Mesothelial cell of epicardium (in vitro differentiated cells): ENCODE measurements around the gene CYB5B. TPM values are rescaled to one million over a fixed set of nuclear protein-coding genes. Genes with fewer than 3 reads are reported as not detected.

Source experiments
- DNase-seq, 2 experiments: peaks; one replicate each; pipeline ENCODE4 v3.0.0; 2021; ENCODE audit warnings: low spot score in 2 of 2; ENCODE audit not compliant: unreplicated experiment in 2 of 2
- H3K27ac Mint-ChIP-seq: 2 replicates; pipeline ENCODE4 v1.8.0; 2021; ENCODE audit warnings: mixed read lengths
- H3K27me3 Mint-ChIP-seq: 2 replicates; pipeline ENCODE4 v1.8.0; 2021; ENCODE audit warnings: low read depth, mixed read lengths
- H3K36me3 Mint-ChIP-seq: 2 replicates; pipeline ENCODE4 v1.8.0; 2021; ENCODE audit warnings: mixed read lengths
- H3K4me1 Mint-ChIP-seq: 2 replicates; pipeline ENCODE4 v1.8.0; 2021; ENCODE audit warnings: mixed read lengths
- H3K4me3 Mint-ChIP-seq: 2 replicates; pipeline ENCODE4 v1.8.0; 2021; ENCODE audit warnings: mild to moderate bottlenecking, moderate library complexity, mixed read lengths
- H3K9me3 Mint-ChIP-seq: 2 replicates; pipeline ENCODE4 v1.8.0; 2021; ENCODE audit warnings: mixed read lengths
- total RNA-seq: library from RNA; stranded (reverse); gene quantifications from 3 replicates; pipeline ENCODE4 v1.2.1, GENCODE V29; 2021
- TF ChIP-seq, protein P1 (sequence below): fragments of 200-600 bp; sonication (generic); IDR thresholded peaks from one replicate; pipeline ENCODE4 v1.5.0; 2021; ENCODE audit warnings: antibody characterized with exemption; ENCODE audit not compliant: unreplicated experiment

CYB5B gene
- total RNA-seq, 1 donor from 2014 or later: 101 TPM

DNA sequence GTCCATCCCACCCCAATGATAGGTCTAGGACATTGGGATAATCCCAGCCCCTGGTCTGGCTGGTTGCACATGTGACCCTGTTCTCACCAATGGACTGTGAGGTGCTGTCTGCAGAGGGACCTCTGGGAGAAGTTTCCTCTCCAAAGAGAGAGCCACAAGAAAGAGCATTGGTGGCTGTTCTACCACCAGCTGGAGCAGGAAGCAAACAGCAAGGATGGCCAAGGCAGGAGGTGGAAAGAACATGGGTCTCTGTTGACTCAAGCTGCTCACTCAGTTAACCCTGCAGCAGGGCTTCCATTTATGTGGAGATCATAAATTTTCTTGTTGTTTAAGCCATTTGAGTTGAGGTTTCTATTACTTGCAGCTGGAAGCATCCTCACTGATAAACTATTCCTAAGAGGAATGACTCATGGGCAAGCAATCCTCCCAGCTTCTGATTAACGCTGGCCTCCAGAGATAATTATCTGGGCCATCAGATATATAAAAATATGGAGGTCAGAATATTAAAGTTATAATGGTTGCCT, 52.6 kb downstream of the CYB5B start:
- Mint-ChIP-seq H3K4me1 (peaks cover 24% of the 10 kb centered on the region), H3K27ac (peak overlapping the region; percentile 63), H3K27me3 (no peaks in the 10 kb centered on the region), H3K4me3 (no peak overlapping the region), H3K9me3 (peaks cover 13% of the 10 kb centered on the region), H3K36me3 (peaks cover 3% of the 10 kb centered on the region)
- TF ChIP-seq, protein P1, sequence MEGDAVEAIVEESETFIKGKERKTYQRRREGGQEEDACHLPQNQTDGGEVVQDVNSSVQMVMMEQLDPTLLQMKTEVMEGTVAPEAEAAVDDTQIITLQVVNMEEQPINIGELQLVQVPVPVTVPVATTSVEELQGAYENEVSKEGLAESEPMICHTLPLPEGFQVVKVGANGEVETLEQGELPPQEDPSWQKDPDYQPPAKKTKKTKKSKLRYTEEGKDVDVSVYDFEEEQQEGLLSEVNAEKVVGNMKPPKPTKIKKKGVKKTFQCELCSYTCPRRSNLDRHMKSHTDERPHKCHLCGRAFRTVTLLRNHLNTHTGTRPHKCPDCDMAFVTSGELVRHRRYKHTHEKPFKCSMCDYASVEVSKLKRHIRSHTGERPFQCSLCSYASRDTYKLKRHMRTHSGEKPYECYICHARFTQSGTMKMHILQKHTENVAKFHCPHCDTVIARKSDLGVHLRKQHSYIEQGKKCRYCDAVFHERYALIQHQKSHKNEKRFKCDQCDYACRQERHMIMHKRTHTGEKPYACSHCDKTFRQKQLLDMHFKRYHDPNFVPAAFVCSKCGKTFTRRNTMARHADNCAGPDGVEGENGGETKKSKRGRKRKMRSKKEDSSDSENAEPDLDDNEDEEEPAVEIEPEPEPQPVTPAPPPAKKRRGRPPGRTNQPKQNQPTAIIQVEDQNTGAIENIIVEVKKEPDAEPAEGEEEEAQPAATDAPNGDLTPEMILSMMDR: no peak
- DNase-seq: no peak

GRCh38 chr16:69477546-69477945, 53.1 kb downstream of the CYB5B start:
- Mint-ChIP-seq H3K4me3 (no peak overlapping the region), H3K36me3 (peaks cover 3% of the 10 kb centered on the region), H3K27ac (peak overlapping the region; percentile 63), H3K9me3 (peaks cover 13% of the 10 kb centered on the region), H3K27me3 (no peaks in the 10 kb centered on the region), H3K4me1 (peaks cover 27% of the 10 kb centered on the region)
- TF ChIP-seq, protein P1: no peak
- DNase-seq: no peak

DNA sequence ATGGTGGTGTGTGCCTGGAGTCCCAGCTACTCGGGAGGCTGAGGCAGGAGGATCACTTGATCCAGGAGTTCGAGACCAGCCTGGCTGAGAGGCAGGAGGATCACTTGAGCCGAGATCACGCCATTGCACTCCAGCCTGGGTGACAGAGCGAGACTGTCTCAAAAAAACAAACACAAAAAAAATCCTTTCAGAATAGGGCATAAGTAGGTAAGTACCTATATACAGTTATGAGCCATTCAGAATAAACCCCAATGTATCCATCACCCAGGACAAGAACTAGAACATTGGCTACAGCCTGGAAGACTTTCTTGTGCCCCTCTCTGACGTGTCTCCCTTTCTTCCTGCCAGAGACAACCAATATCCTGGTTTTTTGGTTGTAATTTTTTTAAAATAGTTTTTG, 54.3 kb downstream of the CYB5B start:
- peaks cover 3% of the 10 kb centered on the region for H3K36me3 Mint-ChIP-seq
- H3K4me3 Mint-ChIP-seq: no peak overlapping the region
- DNase-seq: no peak
- H3K4me1 Mint-ChIP-seq: peaks cover 31% of the 10 kb centered on the region
- no peaks in the 10 kb centered on the region for H3K27me3 Mint-ChIP-seq
- no peak overlapping the region for H3K27ac Mint-ChIP-seq
- peaks cover 13% of the 10 kb centered on the region for H3K9me3 Mint-ChIP-seq
- TF ChIP-seq, protein P1: no peak

DNA sequence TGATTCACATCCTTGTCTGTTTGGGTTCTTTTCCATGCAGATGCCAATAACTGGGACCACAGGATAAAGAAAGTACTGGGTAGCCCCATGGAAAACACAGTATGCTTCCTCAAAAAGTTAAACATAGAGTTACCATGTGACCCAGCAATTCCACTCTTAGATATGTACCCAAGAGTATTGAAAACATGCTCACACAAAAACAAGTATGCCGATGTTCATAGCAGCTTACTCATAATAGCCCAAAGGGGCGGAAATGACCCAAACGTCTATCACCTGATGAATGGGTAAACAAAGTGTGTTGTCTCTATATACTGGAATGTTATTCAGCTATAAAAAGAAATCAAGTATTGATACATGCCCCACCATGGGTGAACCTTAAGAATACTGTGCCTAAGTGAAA, 55.4 kb downstream of the CYB5B start:
- Mint-ChIP-seq H3K4me3 (no peak overlapping the region), H3K9me3 (peaks cover 13% of the 10 kb centered on the region), H3K27ac (no peak overlapping the region), H3K27me3 (no peaks in the 10 kb centered on the region), H3K4me1 (peaks cover 26% of the 10 kb centered on the region), H3K36me3 (peaks cover 3% of the 10 kb centered on the region)
- no peak for DNase-seq
- TF ChIP-seq, protein P1: no peak

DNA sequence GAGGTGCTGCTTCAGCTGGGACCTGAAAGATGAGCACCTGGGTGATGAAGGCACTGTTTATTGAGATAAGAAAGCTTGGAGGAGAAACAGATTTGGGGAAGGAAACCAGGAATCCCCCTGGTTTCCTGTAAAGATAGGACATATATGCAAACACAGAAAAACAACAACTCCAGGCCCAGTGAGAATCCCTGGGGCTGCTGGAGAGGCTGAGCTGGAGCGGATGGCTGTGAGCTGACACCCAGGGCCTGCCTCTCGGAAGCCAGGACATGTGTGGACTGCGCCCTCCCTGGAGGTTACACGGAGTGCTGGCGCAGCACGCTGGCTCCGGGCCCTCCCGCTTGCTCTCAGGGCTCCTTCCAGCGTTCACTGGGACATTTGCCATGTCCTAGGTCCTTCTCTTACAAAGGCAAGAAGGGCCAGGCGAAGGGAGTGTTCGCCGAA, 57.5 kb downstream of the CYB5B start:
- no peak for DNase-seq
- Mint-ChIP-seq H3K27me3 (no peaks in the 10 kb centered on the region), H3K36me3 (peaks cover 3% of the 10 kb centered on the region), H3K4me1 (peaks cover 21% of the 10 kb centered on the region), H3K9me3 (peaks cover 7% of the 10 kb centered on the region), H3K27ac (no peak overlapping the region), H3K4me3 (no peak overlapping the region)
- TF ChIP-seq, protein P1: no peak
